Measurements from ENCODE around the gene NOTCH2.

Gene NOTCH2

DNA sequence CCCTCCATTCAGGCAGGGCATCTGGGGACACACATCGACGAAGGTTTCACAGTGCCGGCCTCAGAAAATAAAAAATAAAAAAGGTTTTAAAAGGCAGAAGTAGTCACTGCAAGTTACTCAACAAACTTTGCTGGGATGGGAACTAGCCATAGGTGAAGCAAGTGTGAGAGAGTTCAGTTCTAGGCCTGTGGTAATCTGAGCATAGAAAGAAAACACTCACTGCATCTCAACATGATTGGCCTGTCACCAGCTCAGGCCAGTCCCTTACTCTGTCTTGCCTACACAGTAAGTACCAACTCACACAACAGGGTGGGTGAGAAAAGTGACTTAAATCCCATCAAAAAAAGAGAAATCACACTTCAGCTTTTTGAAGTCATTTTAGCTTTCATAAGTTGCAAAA, 142.9 kb downstream of the NOTCH2 start:
- ChIA-PET CTCF (interaction anchor here (0.9 to 2.2 kb wide), 3 partner anchors 22 to 42 kb away, joined by 3 to 9 read pairs (median 8); no protein-coding TSS in a partner anchor), POLR2A (no interaction called here)
- TF ChIP-seq, protein P1, sequence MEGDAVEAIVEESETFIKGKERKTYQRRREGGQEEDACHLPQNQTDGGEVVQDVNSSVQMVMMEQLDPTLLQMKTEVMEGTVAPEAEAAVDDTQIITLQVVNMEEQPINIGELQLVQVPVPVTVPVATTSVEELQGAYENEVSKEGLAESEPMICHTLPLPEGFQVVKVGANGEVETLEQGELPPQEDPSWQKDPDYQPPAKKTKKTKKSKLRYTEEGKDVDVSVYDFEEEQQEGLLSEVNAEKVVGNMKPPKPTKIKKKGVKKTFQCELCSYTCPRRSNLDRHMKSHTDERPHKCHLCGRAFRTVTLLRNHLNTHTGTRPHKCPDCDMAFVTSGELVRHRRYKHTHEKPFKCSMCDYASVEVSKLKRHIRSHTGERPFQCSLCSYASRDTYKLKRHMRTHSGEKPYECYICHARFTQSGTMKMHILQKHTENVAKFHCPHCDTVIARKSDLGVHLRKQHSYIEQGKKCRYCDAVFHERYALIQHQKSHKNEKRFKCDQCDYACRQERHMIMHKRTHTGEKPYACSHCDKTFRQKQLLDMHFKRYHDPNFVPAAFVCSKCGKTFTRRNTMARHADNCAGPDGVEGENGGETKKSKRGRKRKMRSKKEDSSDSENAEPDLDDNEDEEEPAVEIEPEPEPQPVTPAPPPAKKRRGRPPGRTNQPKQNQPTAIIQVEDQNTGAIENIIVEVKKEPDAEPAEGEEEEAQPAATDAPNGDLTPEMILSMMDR (IDR thresholded peaks at IDR 0.05; ENCODE audit: control extremely low read depth, extremely low read depth, low read depth, missing control alignments), result no peak
- no peak for DNase-seq (ENCODE audit: extremely low spot score)

DNA sequence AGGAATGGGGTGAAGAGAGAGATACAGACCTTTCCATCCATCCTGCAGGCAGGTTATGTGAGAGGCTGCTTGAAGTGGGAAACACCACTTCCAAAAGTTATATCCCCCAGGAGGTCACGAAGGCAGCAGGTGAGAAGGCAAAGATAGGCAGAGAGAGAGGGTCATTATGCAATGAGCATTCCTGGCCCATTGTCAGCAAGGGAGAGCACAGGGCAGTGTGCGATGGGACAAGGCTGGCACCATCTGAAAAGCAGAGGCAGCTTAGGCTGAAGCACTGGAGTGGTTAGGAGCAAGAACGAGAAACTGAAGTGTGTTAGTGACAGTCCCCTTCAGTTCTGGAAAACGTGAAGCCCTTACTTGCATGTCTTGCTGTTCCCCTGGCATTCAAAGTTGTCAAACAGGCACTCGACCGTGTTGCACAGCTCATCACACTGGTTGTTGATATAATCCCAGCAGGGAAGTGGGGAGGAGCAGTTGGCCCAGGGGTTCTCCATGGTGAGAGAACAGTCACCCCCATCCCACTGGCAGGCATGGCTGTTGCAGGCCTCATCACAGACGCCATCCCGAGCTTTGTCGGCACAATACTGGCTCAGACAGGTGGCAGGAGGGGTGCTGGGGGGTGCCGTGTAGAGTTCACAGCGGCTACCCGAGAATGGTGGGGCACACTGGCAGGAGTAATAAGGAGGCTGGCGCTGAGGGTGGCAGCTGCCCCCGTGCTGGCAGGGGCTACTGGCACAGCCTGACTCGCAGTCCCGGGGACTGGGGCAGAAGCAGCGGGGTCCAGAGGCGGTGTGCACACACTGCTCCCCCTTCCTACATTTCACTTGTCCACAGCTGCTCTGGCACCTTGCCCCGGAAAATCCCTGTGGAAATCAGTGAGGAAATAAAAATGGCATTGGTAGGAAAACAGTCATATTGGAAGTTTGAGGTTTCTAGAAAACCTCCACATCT, 144.2 kb downstream of the NOTCH2 start:
- DNase-seq (ENCODE audit: extremely low spot score), result no peak
- ChIA-PET CTCF (interaction anchor here (0.9 to 2.2 kb wide), 4 partner anchors 15 to 53 kb away, joined by 3 to 9 read pairs (median 7); no protein-coding TSS in a partner anchor), POLR2A (no interaction called here)
- TF ChIP-seq, protein P1 (IDR thresholded peaks at IDR 0.05; ENCODE audit: control extremely low read depth, extremely low read depth, low read depth, missing control alignments), result no peak

DNA sequence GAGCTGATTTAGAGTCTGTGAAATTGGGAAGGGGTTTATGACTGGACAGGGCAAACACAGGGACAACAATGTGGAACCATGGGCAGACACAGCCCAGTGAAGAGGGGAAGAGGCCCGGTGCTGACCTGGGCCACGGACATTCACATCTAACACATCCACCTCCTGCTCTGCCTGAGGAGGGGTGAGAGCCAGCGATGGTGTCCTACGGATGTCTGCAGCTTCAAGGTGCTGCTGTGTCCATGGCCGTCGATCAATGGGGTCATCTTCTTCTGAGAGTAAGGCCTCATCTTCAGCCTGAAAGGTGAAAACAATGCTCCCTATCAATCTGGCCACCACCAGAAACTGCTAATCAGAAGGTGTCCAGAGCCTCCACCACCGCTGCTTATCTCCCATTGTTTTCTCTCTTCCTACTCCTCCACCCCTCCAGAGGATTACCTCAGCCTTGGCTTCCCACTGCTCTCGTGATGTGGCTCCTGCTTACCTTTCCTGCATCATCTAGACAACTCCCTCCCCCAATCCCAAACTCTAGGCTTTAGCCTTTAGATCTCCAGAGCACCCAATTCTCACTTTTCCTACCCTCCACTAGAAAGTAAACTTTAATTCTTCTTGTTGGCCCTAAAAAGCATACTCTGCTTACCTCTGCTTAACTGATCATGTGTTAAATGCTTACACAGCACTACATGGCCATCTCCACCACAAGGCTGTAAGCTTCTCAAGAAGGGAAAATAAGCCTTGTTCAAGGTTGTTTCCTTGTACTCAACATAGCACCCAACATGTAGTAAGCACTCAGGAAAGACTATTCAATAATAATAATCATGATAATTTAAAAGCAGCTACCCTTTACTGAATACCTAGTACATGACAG, 149.1 kb downstream of the NOTCH2 start:
- no peak for DNase-seq (ENCODE audit: extremely low spot score)
- CTCF ChIA-PET, result interaction anchor here (0.6 to 2.6 kb wide), 5 partner anchors 8 to 28 kb away, joined by 3 to 11 read pairs (median 3); no protein-coding TSS in a partner anchor
- POLR2A ChIA-PET, result no interaction called here
- TF ChIP-seq, protein P1 (IDR thresholded peaks at IDR 0.05; ENCODE audit: control extremely low read depth, extremely low read depth, low read depth, missing control alignments), result no peak

DNA sequence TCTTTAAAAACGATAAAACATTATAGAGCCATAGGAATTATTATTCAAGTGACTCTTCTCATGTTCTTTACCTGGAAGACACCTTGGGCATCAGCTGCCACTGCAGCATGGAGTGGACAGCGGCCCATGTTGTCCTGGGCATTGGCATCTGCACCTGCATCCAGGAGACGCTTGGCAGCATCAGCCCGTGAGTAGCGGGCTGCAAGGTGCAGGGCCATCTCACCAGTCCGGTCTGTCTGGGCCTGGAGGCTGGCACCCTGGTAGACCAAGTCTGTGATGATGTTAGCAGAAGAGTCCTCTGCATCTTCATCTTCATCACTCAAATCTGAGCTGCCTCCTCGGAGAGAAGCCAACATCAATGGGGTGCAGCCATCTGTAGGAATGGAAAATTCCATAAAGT, 150.2 kb downstream of the NOTCH2 start:
- ChIA-PET CTCF (interaction anchor here (1.2 to 2.6 kb wide), 3 partner anchors 9 to 32 kb away, joined by 3 to 11 read pairs (median 3); no protein-coding TSS in a partner anchor), POLR2A (no interaction called here)
- TF ChIP-seq, protein P1 (IDR thresholded peaks at IDR 0.05; ENCODE audit: control extremely low read depth, extremely low read depth, low read depth, missing control alignments), result no peak
- DNase-seq (ENCODE audit: extremely low spot score), result no peak

DNA sequence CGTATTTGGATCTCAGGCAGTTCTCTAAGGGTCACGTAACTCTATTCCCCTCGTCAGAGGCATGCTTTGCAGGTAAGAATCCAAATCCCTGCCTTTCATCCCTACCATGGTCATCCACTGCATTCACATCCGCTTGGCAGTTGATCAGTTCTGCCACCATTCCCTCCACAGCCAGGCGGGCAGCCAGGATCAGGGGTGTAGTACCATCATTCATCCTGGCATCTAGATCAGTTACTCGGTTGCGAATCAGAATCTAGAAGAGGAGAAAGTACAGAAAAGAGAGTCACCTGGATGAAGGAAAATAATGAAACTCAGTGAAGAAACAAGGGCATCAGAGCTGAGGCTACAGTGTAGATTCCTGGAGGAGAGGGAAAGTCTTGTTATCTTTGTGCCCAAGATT, 151.2 kb downstream of the NOTCH2 start:
- TF ChIP-seq, protein P1 (IDR thresholded peaks at IDR 0.05; ENCODE audit: control extremely low read depth, extremely low read depth, low read depth, missing control alignments), result no peak
- no peak for DNase-seq (ENCODE audit: extremely low spot score)
- CTCF ChIA-PET, result interaction anchor here (1.4 to 1.5 kb wide), 2 partner anchors 31 to 109 kb away, joined by 3 to 4 read pairs; no protein-coding TSS in a partner anchor
- POLR2A ChIA-PET, result no interaction called here
